Measurements from ENCODE around the gene SETBP1. TPM values are rescaled to one million over a fixed set of nuclear protein-coding genes. Genes with fewer than 3 reads are reported as not detected.

SETBP1 gene
- total RNA-seq, 1 donor from 2014 or later, result 22.6 TPM

- no peak for DNase-seq
- Mint-ChIP-seq H3K4me3 (no peak overlapping the region), H3K27ac (no peak overlapping the region), H3K9me3 (no peaks in the 10 kb centered on the region), H3K4me1 (peaks cover under 1% of the 10 kb centered on the region), H3K36me3 (ENCODE audit: low read depth) (no peaks in the 10 kb centered on the region), H3K27me3 (peaks cover 4% of the 10 kb centered on the region)
- intact Hi-C loops (cut with micrococcal nuclease), result no loop called here
Measured at GRCh38 chr18:44921974-44922373, 241.3 kb downstream of the SETBP1 start.

- DNase-seq, result no peak
- Mint-ChIP-seq H3K27ac (no peak overlapping the region), H3K4me3 (no peak overlapping the region), H3K9me3 (no peaks in the 10 kb centered on the region), H3K36me3 (ENCODE audit: low read depth) (no peaks in the 10 kb centered on the region), H3K27me3 (peaks cover 2% of the 10 kb centered on the region), H3K4me1 (peaks cover 2% of the 10 kb centered on the region)
- intact Hi-C loops (cut with micrococcal nuclease), result no loop called here
Measured at GRCh38 chr18:44922968-44923367, 242.3 kb downstream of the SETBP1 start.

DNA sequence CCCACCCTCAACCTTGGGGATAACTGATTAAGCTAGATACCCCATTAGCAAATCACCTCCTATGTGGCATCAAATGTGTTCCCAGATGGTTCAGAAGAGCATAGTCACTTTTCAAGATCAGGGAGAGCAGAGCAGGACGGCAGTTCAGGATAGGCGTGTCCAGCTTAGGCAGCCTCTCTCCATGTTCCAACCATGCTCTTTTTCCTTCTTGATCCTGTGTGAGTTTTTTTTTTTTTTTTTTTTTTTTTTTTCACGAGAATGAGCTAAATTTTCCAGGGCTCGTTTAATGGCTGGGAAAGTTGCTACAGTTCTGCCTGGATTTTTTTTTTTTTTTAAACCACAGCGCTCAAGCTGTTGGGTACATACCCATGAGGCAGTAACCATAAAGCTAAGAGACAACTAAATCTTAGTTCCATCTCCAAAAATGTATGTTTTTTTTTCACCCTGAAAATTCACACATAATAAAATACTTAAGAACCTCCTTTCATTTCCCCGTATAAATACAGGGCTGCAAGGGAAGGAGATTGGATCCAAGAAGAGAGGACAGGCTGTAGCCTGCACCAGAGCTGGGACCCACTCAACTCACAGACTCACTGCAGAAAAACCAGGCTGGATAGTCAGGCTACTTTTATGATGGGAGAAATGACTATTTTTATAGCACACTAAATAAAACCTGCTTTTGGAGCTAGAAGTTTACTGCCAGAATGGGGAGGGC lies 244.3 kb downstream of the SETBP1 start:
- DNase-seq, result no peak
- peaks cover 3% of the 10 kb centered on the region for H3K9me3 Mint-ChIP-seq
- H3K4me1 Mint-ChIP-seq, result peaks cover 2% of the 10 kb centered on the region
- H3K27ac Mint-ChIP-seq, result no peak overlapping the region
- intact Hi-C loops (cut with micrococcal nuclease), result no loop called here
- H3K36me3 Mint-ChIP-seq (ENCODE audit: low read depth), result no peaks in the 10 kb centered on the region
- peaks cover 2% of the 10 kb centered on the region for H3K27me3 Mint-ChIP-seq
- no peak overlapping the region for H3K4me3 Mint-ChIP-seq

GRCh38 chr18:44927127-44927849 lies 246.6 kb downstream of the SETBP1 start:
- Mint-ChIP-seq H3K4me3 (no peak overlapping the region), H3K27ac (no peak overlapping the region), H3K9me3 (peaks cover 15% of the 10 kb centered on the region), H3K27me3 (peaks cover 9% of the 10 kb centered on the region), H3K4me1 (peaks cover 2% of the 10 kb centered on the region), H3K36me3 (ENCODE audit: low read depth) (peaks cover 1% of the 10 kb centered on the region)
- intact Hi-C loops (cut with micrococcal nuclease), result no loop called here
- DNase-seq, result no peak

DNA sequence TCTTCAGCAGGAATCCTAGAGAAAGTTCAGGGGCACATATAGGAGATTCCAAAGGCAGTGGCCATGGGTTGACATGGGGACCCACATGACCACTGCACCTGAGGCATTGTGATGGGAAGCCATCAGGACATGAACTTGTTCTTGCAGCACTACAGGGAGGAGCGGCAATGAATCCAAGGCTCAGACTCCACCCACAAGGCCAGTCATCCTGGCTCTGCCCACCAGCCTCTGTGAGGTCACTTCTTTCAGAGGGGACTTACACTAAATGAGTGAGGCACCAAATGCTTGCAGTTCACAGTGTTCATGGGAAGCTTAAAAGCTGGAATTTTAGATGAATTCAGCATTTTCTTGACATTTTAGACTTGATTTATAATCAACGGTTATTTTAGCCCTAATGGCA lies 254.2 kb downstream of the SETBP1 start:
- no peak for DNase-seq
- Mint-ChIP-seq H3K9me3 (peaks cover 23% of the 10 kb centered on the region), H3K4me1 (peaks cover 10% of the 10 kb centered on the region), H3K36me3 (ENCODE audit: low read depth) (peaks cover 6% of the 10 kb centered on the region), H3K27me3 (peaks cover 18% of the 10 kb centered on the region), H3K4me3 (no peak overlapping the region), H3K27ac (no peak overlapping the region)
- intact Hi-C loops (cut with micrococcal nuclease), result no loop called here

DNA sequence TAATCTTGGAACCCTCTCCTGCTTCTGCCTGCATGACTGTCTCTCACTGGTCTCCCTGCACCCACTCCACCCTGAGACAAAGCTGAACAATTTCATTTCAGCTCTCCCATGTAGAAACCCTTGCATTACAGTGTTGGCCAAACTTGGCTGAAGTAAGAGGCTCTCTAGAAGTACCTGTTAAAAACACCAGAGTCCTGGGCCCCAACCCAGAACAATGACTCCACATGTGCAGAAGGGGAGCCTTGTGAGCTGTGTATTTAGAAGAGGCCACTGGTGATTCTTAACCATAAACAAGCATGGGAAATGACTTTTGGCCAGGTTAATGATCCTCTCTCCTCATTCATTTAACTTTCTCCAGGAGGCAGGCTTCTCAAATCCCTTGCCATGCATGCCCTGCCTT lies 254.8 kb downstream of the SETBP1 start:
- Mint-ChIP-seq H3K4me3 (no peak overlapping the region), H3K27me3 (peaks cover 18% of the 10 kb centered on the region), H3K4me1 (peaks cover 10% of the 10 kb centered on the region), H3K27ac (no peak overlapping the region), H3K9me3 (peaks cover 23% of the 10 kb centered on the region), H3K36me3 (ENCODE audit: low read depth) (peaks cover 6% of the 10 kb centered on the region)
- DNase-seq, result no peak
- intact Hi-C loops (cut with micrococcal nuclease), result no loop called here

DNA sequence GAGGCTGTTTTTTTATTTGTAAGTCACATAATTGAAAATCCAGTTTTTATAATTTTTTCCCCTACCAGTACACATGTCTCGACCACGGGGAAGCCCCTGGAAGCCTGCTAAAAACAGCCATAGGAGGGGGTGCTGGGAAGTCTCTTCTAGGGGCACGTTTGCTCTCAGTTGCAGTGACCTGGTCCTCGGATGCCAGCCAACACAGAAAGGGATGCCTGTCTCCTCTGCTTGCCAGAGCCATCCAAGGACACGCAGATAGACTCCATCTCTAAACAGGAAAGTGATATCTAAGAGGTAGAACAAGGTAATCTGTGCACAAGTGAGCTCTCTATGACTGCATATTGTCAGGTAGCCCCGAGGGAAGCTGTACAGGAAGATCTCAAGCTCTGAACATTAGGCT lies 255.8 kb downstream of the SETBP1 start:
- H3K27me3 Mint-ChIP-seq, result peaks cover 16% of the 10 kb centered on the region
- intact Hi-C loops (cut with micrococcal nuclease), result no loop called here

DNA sequence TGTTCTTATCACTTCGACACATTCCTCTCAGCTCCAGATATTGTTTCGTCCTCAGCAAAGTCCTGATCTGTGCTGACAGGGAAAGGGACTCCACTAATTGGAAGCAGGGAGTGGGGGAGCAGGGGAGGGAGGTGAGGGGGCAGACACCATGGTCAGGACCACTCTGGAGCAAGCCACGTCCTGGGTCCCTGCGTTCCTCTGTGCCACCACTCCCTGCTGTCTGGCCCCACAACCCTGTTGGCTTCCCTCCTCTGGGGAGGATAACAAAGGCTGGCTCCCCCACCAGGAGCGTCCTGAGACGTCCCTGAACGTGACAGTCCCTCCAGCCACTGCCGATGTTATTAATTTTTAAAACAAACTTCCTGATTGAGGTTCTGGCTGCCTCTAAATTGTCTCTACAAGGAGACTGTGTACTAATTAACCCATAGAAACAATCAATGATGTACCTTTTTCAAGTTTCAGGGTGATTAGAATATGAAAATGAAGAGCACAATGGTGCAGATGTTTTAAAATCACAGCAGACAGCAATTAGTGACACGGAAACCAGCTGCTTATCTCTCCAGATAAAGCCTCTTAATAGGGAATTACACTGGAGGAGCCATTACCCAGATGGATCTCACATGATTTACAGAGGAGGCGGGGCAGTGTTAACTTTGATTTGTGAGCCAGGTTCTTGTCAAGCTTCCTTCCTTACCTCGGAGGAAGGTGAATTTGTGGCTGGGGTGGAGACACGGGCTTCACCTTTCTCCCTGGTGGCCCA lies 257.5 kb downstream of the SETBP1 start:
- Mint-ChIP-seq H3K27ac (no peak overlapping the region), H3K27me3 (peaks cover 7% of the 10 kb centered on the region), H3K4me3 (no peak overlapping the region), H3K4me1 (peaks cover 3% of the 10 kb centered on the region), H3K36me3 (ENCODE audit: low read depth) (no peaks in the 10 kb centered on the region), H3K9me3 (peaks cover 6% of the 10 kb centered on the region)
- DNase-seq, result no peak
- intact Hi-C loops (cut with micrococcal nuclease), result no loop called here

More for the DNA sequence above, 255.8 kb downstream of the SETBP1 start:
- peaks cover 17% of the 10 kb centered on the region for H3K9me3 Mint-ChIP-seq
- H3K36me3 Mint-ChIP-seq (ENCODE audit: low read depth), result peaks cover 6% of the 10 kb centered on the region
- peaks cover 10% of the 10 kb centered on the region for H3K4me1 Mint-ChIP-seq
- no peak overlapping the region for H3K27ac Mint-ChIP-seq
- DNase-seq, result no peak
- H3K4me3 Mint-ChIP-seq, result no peak overlapping the region

DNA sequence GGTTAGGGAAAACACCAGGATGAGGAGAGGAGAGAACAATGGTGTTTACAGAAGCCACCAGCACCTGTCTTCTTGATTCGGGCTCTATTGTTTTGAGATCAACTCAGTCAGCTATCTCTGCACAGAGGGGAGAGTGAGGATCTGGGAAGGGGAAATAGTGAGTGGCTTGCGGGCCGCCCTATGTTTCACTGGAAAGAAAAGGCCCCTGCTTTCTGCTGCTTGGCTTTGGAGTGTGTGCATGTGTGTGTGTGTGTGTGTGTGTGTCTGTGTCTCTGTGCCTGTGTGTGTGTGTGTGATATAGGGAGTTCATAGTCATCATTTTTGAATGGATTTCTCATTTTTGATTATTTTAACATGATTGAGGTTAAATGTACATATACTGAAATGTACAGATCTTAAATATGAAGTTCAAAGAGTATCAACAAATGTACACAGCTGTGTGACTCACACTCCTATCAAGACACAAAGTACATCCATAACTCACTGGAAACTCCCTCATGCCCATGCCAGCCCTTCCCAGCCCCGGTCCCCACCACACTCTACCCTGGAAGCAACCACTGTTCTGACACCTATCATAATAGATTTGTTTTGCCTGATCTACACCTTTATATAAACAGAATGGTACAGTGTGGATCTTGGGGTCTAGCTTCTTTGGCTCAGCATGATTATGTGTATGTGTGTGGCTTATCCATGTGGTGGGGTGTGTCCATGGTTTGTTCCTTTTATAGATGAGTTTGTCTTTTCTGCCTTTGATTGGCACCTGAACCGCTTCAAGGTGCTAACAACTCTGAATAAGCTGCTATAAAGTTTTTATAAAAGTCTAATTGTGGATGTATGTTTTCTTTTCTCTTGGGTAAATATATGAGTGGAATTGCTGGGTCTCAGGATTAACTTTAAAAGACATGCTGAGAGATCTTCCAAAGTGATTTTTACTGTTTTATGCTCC lies 258.3 kb downstream of the SETBP1 start:
- no peaks in the 10 kb centered on the region for H3K36me3 Mint-ChIP-seq (ENCODE audit: low read depth)
- peaks cover 7% of the 10 kb centered on the region for H3K27me3 Mint-ChIP-seq
- no peak overlapping the region for H3K27ac Mint-ChIP-seq
- intact Hi-C loops (cut with micrococcal nuclease), result no loop called here
- H3K4me3 Mint-ChIP-seq, result no peak overlapping the region
- H3K9me3 Mint-ChIP-seq, result peaks cover 6% of the 10 kb centered on the region
- H3K4me1 Mint-ChIP-seq, result peaks cover 3% of the 10 kb centered on the region
- no peak for DNase-seq

DNA sequence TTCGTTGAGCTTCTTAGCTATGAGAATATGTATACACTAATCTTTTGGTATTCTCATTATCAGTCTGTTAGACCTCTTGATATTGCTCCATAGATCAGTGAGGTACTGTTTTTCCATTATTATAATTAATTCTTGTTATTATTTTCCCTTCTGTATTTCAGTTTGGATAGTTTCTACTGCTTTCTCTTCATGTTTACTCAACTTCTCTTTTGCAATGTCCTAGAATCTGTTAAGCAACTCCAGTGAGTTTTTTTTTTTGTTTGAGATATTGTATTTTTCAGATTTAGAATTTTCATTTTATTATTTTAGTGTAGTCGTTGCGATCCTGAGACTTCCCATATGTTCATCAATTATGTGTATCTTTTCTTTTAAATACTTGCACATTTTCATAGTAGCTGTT lies 260.8 kb downstream of the SETBP1 start:
- intact Hi-C loops (cut with micrococcal nuclease), result no loop called here

GRCh38 chr18:44942073-44942472 lies 261.4 kb downstream of the SETBP1 start:
- Mint-ChIP-seq H3K36me3 (ENCODE audit: low read depth) (no peaks in the 10 kb centered on the region), H3K27me3 (peaks cover 5% of the 10 kb centered on the region), H3K27ac (no peak overlapping the region), H3K9me3 (no peaks in the 10 kb centered on the region), H3K4me1 (peaks cover 2% of the 10 kb centered on the region), H3K4me3 (no peak overlapping the region)
- intact Hi-C loops (cut with micrococcal nuclease), result no loop called here
- DNase-seq, result no peak

More for the DNA sequence above, 260.8 kb downstream of the SETBP1 start:
- no peaks in the 10 kb centered on the region for H3K9me3 Mint-ChIP-seq
- no peak overlapping the region for H3K27ac Mint-ChIP-seq
- H3K36me3 Mint-ChIP-seq (ENCODE audit: low read depth), result no peaks in the 10 kb centered on the region
- peaks cover 5% of the 10 kb centered on the region for H3K27me3 Mint-ChIP-seq
- DNase-seq, result no peak
- peaks cover 2% of the 10 kb centered on the region for H3K4me1 Mint-ChIP-seq
- H3K4me3 Mint-ChIP-seq, result no peak overlapping the region

GRCh38 chr18:44943311-44943881 lies 262.7 kb downstream of the SETBP1 start:
- H3K36me3 Mint-ChIP-seq (ENCODE audit: low read depth), result no peaks in the 10 kb centered on the region
- no peaks in the 10 kb centered on the region for H3K9me3 Mint-ChIP-seq
- H3K4me1 Mint-ChIP-seq, result peaks cover 2% of the 10 kb centered on the region
- H3K4me3 Mint-ChIP-seq, result no peak overlapping the region
- no peak overlapping the region for H3K27ac Mint-ChIP-seq
- DNase-seq, result no peak
- intact Hi-C loops (cut with micrococcal nuclease), result no loop called here
- H3K27me3 Mint-ChIP-seq, result peaks cover 5% of the 10 kb centered on the region

GRCh38 chr18:44944461-44944860 lies 263.8 kb downstream of the SETBP1 start:
- Mint-ChIP-seq H3K4me1 (peaks cover under 1% of the 10 kb centered on the region), H3K27me3 (peaks cover 4% of the 10 kb centered on the region), H3K4me3 (no peak overlapping the region), H3K36me3 (ENCODE audit: low read depth) (no peaks in the 10 kb centered on the region), H3K27ac (no peak overlapping the region), H3K9me3 (no peaks in the 10 kb centered on the region)
- DNase-seq, result no peak
- intact Hi-C loops (cut with micrococcal nuclease), result no loop called here
